ENCODE data around the gene DCPS.

DCPS gene

DNA sequence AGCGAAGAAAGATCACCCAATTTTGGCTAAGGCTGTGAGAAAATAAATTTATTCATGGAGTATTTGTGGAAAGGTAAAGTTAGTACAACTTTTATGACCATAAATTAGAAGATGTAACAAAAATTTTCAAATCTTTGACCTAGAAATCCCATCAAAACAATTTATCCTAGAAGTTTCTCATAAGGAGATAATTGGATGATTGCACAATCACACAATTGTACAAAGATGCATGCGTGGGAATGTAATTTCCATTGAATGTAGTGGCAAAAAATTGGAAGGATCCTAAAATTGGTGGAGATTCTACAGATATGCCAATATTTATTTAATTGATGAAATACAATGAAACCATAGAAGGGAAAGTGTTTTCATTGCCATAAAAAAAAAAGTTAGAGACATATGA is 46.7 kb upstream of the DCPS start:
- peaks cover 12 to 31% of the 10 kb centered on the region in 2 experiments for H3K36me3 ChIP-seq (ENCODE audit: control insufficient read depth in 1 of 2, insufficient read depth in 2 of 2, low read length in 2 of 2)
- no peak overlapping the region for H2BK5ac ChIP-seq (ENCODE audit: low read depth, low read length, poor library complexity)
- H2AK5ac ChIP-seq (ENCODE audit: low read length): no peak overlapping the region
- no peak overlapping the region for H3K23ac ChIP-seq (ENCODE audit: low read length)
- H3K18ac ChIP-seq (ENCODE audit: low read length): no peak overlapping the region
- H4K8ac ChIP-seq (ENCODE audit: low read depth, low read length): no peak overlapping the region
- H3K79me1 ChIP-seq (ENCODE audit: low read length): no peaks in the 10 kb centered on the region
- no peak overlapping the region for H4K91ac ChIP-seq (ENCODE audit: low read depth, low read length)
- H3K27me3 ChIP-seq (ENCODE audit: insufficient read depth, low read length): no peaks in the 10 kb centered on the region
- H3K9me3 ChIP-seq (ENCODE audit: insufficient read depth, low read depth, low read length): no peaks in the 10 kb centered on the region
- H3K4me3 ChIP-seq (ENCODE audit: low read depth, low read length): no peak overlapping the region
- H2AFZ ChIP-seq (ENCODE audit: insufficient read depth, low read length, poor library complexity): no peak overlapping the region
- H2BK12ac ChIP-seq (ENCODE audit: low read length): no peak overlapping the region
- H3K27ac ChIP-seq (ENCODE audit: low read depth, low read length): no peak overlapping the region
- no peaks in the 10 kb centered on the region for H3K79me2 ChIP-seq (ENCODE audit: control insufficient read depth, insufficient read depth, low read length, poor library complexity)
- no peak overlapping the region for H3K9ac ChIP-seq (ENCODE audit: low read length)
- no peak overlapping the region for H3K14ac ChIP-seq (ENCODE audit: low read length)
- no peaks in the 10 kb centered on the region for H3K4me1 ChIP-seq (ENCODE audit: control insufficient read depth in 1 of 2, insufficient read depth in 2 of 2, low read length in 2 of 2)
- no peak overlapping the region for H4K12ac ChIP-seq (ENCODE audit: low read depth, low read length)
- no peak overlapping the region for H3K4me2 ChIP-seq (ENCODE audit: low read length)
- peak in 1 of 2 donors; percentile 27 for DNase-seq
- no peak overlapping the region for H3K4ac ChIP-seq (ENCODE audit: low read depth, low read length)
- WGBS (ENCODE audit: extremely low coverage, insufficient coverage, insufficient read length): no CpG with 5 or more reads among the region's 2 CpGs
- no peak overlapping the region for H2BK120ac ChIP-seq (ENCODE audit: insufficient read depth, low read length, poor library complexity)

GRCh38 chr11:126257764-126258163 is 46.1 kb upstream of the DCPS start:
- no peak overlapping the region for H2AK5ac ChIP-seq (ENCODE audit: low read length)
- DNase-seq: peak; percentile 46 to 78
- WGBS (ENCODE audit: extremely low coverage, insufficient coverage, insufficient read length): no CpG with 5 or more reads among the region's 2 CpGs

DNA sequence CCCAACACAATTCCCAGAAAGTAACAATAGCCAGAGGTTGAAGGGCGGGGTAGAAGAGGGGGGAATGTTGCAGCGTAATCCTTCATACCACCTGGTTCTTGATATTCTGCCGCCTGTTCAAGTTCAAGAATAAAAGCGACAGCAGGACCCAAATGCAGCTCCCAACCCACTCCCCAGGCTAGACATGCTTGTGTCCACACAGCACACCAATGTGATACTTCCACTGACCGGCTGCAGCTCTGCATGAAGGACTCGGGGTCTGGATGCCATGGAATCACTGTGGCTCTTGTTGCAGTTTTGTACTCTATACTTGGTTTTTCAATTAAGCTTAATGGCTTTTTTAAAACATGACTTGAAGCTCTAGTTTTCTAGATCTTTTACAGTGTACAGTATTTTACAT is 41.6 kb upstream of the DCPS start:
- H3K23ac ChIP-seq (ENCODE audit: low read length): no peak overlapping the region
- no peak overlapping the region for H4K91ac ChIP-seq (ENCODE audit: low read depth, low read length)
- no peaks in the 10 kb centered on the region for H3K9me3 ChIP-seq (ENCODE audit: insufficient read depth, low read depth, low read length)
- no peak overlapping the region for H2BK12ac ChIP-seq (ENCODE audit: low read length)
- H3K36me3 ChIP-seq (ENCODE audit: control insufficient read depth in 1 of 2, insufficient read depth in 2 of 2, low read length in 2 of 2): peaks cover 40 to 58% of the 10 kb centered on the region in 2 experiments
- H3K14ac ChIP-seq (ENCODE audit: low read length): no peak overlapping the region
- H2BK120ac ChIP-seq (ENCODE audit: insufficient read depth, low read length, poor library complexity): no peak overlapping the region
- H4K12ac ChIP-seq (ENCODE audit: low read depth, low read length): no peak overlapping the region
- no peak overlapping the region for H3K18ac ChIP-seq (ENCODE audit: low read length)
- H3K4ac ChIP-seq (ENCODE audit: low read depth, low read length): no peak overlapping the region
- H3K27ac ChIP-seq (ENCODE audit: low read depth, low read length): no peak overlapping the region
- no peak overlapping the region for H4K8ac ChIP-seq (ENCODE audit: low read depth, low read length)
- no peak for DNase-seq
- no peaks in the 10 kb centered on the region for H3K27me3 ChIP-seq (ENCODE audit: insufficient read depth, low read length)
- no peak overlapping the region for H3K4me2 ChIP-seq (ENCODE audit: low read length)
- no CpG with 5 or more reads among the region's 6 CpGs for whole genome bisulfite sequencing (ENCODE audit: extremely low coverage, insufficient coverage, insufficient read length)
- H2AFZ ChIP-seq (ENCODE audit: insufficient read depth, low read length, poor library complexity): no peak overlapping the region
- no peak overlapping the region for H2BK5ac ChIP-seq (ENCODE audit: low read depth, low read length, poor library complexity)
- H2AK5ac ChIP-seq (ENCODE audit: low read length): no peak overlapping the region
- H3K4me1 ChIP-seq (ENCODE audit: control insufficient read depth in 1 of 2, insufficient read depth in 2 of 2, low read length in 2 of 2): no peaks in the 10 kb centered on the region
- H3K9ac ChIP-seq (ENCODE audit: low read length): no peak overlapping the region
- no peak overlapping the region for H3K4me3 ChIP-seq (ENCODE audit: low read depth, low read length)
- H3K79me1 ChIP-seq (ENCODE audit: low read length): no peaks in the 10 kb centered on the region
- H3K79me2 ChIP-seq (ENCODE audit: control insufficient read depth, insufficient read depth, low read length, poor library complexity): no peaks in the 10 kb centered on the region

More at GRCh38 chr11:126257764-126258163, 46.1 kb upstream of the DCPS start:
- Histone ChIP-seq H3K9me3 (ENCODE audit: insufficient read depth, low read depth, low read length) (no peaks in the 10 kb centered on the region), H4K91ac (ENCODE audit: low read depth, low read length) (no peak overlapping the region), H3K27ac (ENCODE audit: low read depth, low read length) (no peak overlapping the region), H3K14ac (ENCODE audit: low read length) (no peak overlapping the region), H3K79me2 (ENCODE audit: control insufficient read depth, insufficient read depth, low read length, poor library complexity) (no peaks in the 10 kb centered on the region), H3K4me1 (ENCODE audit: control insufficient read depth in 1 of 2, insufficient read depth in 2 of 2, low read length in 2 of 2) (no peaks in the 10 kb centered on the region), H3K27me3 (ENCODE audit: insufficient read depth, low read length) (no peaks in the 10 kb centered on the region), H3K4me3 (ENCODE audit: low read depth, low read length) (no peak overlapping the region), H2AFZ (ENCODE audit: insufficient read depth, low read length, poor library complexity) (no peak overlapping the region), H2BK120ac (ENCODE audit: insufficient read depth, low read length, poor library complexity) (no peak overlapping the region), H3K18ac (ENCODE audit: low read length) (no peak overlapping the region), H3K79me1 (ENCODE audit: low read length) (no peaks in the 10 kb centered on the region), H3K4ac (ENCODE audit: low read depth, low read length) (no peak overlapping the region), H4K12ac (ENCODE audit: low read depth, low read length) (no peak overlapping the region), H3K9ac (ENCODE audit: low read length) (no peak overlapping the region), H3K23ac (ENCODE audit: low read length) (no peak overlapping the region), H3K36me3 (ENCODE audit: control insufficient read depth in 1 of 2, insufficient read depth in 2 of 2, low read length in 2 of 2) (peaks cover 11 to 30% of the 10 kb centered on the region in 2 experiments), H2BK12ac (ENCODE audit: low read length) (no peak overlapping the region), H3K4me2 (ENCODE audit: low read length) (no peak overlapping the region), H4K8ac (ENCODE audit: low read depth, low read length) (no peak overlapping the region), H2BK5ac (ENCODE audit: low read depth, low read length, poor library complexity) (no peak overlapping the region)

DNA sequence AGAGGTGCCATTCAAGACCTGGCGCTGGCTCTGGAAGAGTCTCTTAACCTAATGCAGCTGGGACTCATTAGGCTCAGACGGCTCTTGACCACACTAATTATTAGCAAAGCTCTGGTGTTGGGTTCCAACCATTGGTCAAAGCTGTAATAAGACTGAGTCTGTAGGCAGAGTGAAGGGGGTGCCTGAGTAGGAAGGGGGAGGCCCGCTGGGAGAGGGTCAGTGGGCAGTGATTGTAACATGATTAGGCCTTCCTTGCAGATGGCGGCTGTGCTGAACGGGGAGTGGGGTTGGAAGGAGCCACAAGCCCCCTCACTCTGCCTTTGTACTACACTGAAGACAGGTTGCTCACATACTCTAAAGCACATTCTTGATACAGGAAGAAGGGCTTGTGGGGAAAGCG is 40.4 kb upstream of the DCPS start:
- Histone ChIP-seq H3K36me3 (ENCODE audit: control insufficient read depth in 1 of 2, insufficient read depth in 2 of 2, low read length in 2 of 2) (peaks cover 40 to 56% of the 10 kb centered on the region in 2 experiments), H3K27ac (ENCODE audit: low read depth, low read length) (no peak overlapping the region), H3K18ac (ENCODE audit: low read length) (no peak overlapping the region), H3K4me1 (ENCODE audit: control insufficient read depth in 1 of 2, insufficient read depth in 2 of 2, low read length in 2 of 2) (peaks cover 4 to 5% of the 10 kb centered on the region in 2 experiments), H3K23ac (ENCODE audit: low read length) (no peak overlapping the region), H4K12ac (ENCODE audit: low read depth, low read length) (no peak overlapping the region), H3K4me2 (ENCODE audit: low read length) (no peak overlapping the region), H3K14ac (ENCODE audit: low read length) (no peak overlapping the region), H3K79me1 (ENCODE audit: low read length) (peaks cover 2% of the 10 kb centered on the region), H2BK120ac (ENCODE audit: insufficient read depth, low read length, poor library complexity) (no peak overlapping the region), H2BK5ac (ENCODE audit: low read depth, low read length, poor library complexity) (no peak overlapping the region), H3K4me3 (ENCODE audit: low read depth, low read length) (no peak overlapping the region), H4K8ac (ENCODE audit: low read depth, low read length) (no peak overlapping the region), H4K91ac (ENCODE audit: low read depth, low read length) (no peak overlapping the region), H3K79me2 (ENCODE audit: control insufficient read depth, insufficient read depth, low read length, poor library complexity) (peaks cover 7% of the 10 kb centered on the region), H3K9ac (ENCODE audit: low read length) (no peak overlapping the region), H3K4ac (ENCODE audit: low read depth, low read length) (no peak overlapping the region), H2AK5ac (ENCODE audit: low read length) (no peak overlapping the region), H3K9me3 (ENCODE audit: insufficient read depth, low read depth, low read length) (no peaks in the 10 kb centered on the region), H3K27me3 (ENCODE audit: insufficient read depth, low read length) (no peaks in the 10 kb centered on the region), H2AFZ (ENCODE audit: insufficient read depth, low read length, poor library complexity) (no peak overlapping the region), H2BK12ac (ENCODE audit: low read length) (no peak overlapping the region)
- no peak for DNase-seq
- no CpG with 5 or more reads among the region's 6 CpGs for WGBS (ENCODE audit: extremely low coverage, insufficient coverage, insufficient read length)
